ENCODE results near the gene KAZN. TPM values are rescaled to one million over a fixed set of nuclear protein-coding genes. Genes with fewer than 3 reads are reported as not detected.
A peak's percentile ranks its signal among the peaks of the same experiment; 100 is the strongest.

The KAZN gene
- total and polyA plus RNA-seq, 3 donors from 2014 or later, result 12.1 to 14.6 (median 13.8) TPM

DNA sequence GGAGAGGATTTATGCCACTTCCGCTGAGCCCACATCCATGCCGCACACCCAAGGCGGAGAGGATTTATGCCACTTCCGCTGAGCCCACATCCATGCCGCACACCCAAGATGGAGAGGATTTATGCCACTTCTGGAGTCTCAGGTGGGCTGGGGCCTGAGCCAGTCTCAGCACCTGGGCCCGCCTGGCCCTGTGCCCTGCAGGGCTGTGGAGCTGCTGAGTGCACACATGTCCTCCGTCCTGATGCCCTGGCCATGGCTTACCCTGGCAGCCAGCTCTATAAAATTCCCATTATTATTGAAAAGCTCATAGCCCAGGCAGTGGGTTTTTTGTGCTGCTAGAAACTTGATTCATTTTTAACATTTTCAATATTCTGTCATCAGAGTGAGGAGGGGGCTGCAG is 465.3 kb downstream of the KAZN start:
- Histone ChIP-seq H3K9me3 (no peaks in the 10 kb centered on the region), H3K4me3 (no peak overlapping the region), H3K27ac (no peak overlapping the region), H3K27me3 (no peaks in the 10 kb centered on the region), H3K4me1 (peaks cover 21% of the 10 kb centered on the region), H3K36me3 (ENCODE audit: low read depth, missing control alignments) (no peaks in the 10 kb centered on the region)
- WGBS, 2 donors, result 85 to 95% methylated on average over 7 of the region's 7 CpGs
- TF ChIP-seq, protein P1, sequence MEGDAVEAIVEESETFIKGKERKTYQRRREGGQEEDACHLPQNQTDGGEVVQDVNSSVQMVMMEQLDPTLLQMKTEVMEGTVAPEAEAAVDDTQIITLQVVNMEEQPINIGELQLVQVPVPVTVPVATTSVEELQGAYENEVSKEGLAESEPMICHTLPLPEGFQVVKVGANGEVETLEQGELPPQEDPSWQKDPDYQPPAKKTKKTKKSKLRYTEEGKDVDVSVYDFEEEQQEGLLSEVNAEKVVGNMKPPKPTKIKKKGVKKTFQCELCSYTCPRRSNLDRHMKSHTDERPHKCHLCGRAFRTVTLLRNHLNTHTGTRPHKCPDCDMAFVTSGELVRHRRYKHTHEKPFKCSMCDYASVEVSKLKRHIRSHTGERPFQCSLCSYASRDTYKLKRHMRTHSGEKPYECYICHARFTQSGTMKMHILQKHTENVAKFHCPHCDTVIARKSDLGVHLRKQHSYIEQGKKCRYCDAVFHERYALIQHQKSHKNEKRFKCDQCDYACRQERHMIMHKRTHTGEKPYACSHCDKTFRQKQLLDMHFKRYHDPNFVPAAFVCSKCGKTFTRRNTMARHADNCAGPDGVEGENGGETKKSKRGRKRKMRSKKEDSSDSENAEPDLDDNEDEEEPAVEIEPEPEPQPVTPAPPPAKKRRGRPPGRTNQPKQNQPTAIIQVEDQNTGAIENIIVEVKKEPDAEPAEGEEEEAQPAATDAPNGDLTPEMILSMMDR (IDR thresholded peaks at IDR 0.05), result no peak
- no peak for TF ChIP-seq POLR2A (IDR thresholded peaks at IDR 0.05)
- intact Hi-C loops (cut with DNase I; ENCODE audit: low total_unique reads), result no loop called here
- DNase-seq, result no peak

DNA sequence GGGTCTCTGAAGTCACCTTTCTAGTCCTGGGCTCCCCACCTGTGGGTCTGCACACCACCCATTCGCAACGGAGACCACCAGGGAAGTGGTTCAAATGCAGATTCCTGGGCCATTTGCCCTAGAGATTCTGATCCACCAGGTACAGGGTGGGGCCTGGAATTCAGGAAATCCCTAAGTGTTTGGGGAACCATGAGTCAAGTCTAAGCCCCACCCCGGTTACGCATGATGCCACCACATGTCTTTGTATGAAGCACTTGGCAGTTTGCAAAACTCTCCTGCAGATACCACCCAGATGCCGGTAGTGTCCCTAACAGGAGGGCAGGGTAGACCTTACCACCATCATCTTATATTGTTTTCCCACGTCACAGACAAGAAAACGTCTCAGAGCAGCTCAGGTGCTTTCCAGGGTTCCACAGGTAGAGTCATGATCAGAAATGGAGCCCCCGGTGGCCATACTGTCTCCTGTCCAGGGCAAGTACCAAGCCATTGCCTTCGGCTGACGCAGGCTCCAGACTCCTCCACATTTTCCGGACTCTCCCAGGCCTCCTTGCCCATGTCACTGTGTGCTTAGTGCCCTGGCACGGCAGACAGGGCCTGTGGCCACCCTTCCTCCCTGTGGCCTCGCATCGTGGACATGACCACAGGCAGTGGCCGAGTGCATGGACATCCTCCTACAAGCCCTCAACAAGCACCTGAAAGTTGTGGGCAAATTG is 465.9 kb downstream of the KAZN start:
- DNase-seq, result no peak
- TF ChIP-seq POLR2A (IDR thresholded peaks at IDR 0.05), result no peak
- TF ChIP-seq, protein P1 (IDR thresholded peaks at IDR 0.05), result no peak
- Histone ChIP-seq H3K4me3 (no peak overlapping the region), H3K9me3 (no peaks in the 10 kb centered on the region), H3K27ac (no peak overlapping the region), H3K27me3 (no peaks in the 10 kb centered on the region), H3K36me3 (ENCODE audit: low read depth, missing control alignments) (no peaks in the 10 kb centered on the region), H3K4me1 (peaks cover 22% of the 10 kb centered on the region)
- intact Hi-C loops (cut with DNase I; ENCODE audit: low total_unique reads), result no loop called here
- WGBS, 2 donors, result 88 to 96% methylated on average over 15 of the region's 15 CpGs

DNA sequence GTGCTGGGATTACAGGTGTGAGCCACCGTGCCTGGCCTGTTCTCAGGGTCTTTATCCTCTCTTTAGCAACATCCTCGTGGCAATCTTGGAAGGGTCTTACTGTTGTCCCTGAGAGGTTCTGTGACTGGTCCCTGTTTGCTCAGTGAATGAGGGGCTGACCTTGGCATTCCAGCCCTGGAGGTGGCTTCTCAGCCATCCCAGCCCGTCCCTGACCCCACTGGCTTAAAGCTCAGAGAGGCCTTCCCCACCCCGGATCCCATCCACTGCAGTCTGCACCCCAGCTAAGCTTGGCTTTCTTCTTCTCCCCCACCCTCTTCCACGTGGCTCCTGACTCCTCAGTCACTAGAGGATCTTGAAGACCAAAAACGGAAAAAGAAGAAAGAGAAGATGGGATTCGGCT is 466.8 kb downstream of the KAZN start:
- Histone ChIP-seq H3K36me3 (ENCODE audit: low read depth, missing control alignments) (no peaks in the 10 kb centered on the region), H3K4me1 (peaks cover 22% of the 10 kb centered on the region), H3K9me3 (no peaks in the 10 kb centered on the region), H3K4me3 (no peak overlapping the region), H3K27ac (peak overlapping the region in 1 of 2 donors; percentile 34), H3K27me3 (no peaks in the 10 kb centered on the region)
- TF ChIP-seq POLR2A (IDR thresholded peaks at IDR 0.05), result no peak
- TF ChIP-seq, protein P1 (IDR thresholded peaks at IDR 0.05), result no peak
- intact Hi-C loops (cut with DNase I; ENCODE audit: low total_unique reads), result no loop called here
- no peak for DNase-seq
- 74 to 88% methylated on average over 7 of the region's 7 CpGs for WGBS, 2 donors

DNA sequence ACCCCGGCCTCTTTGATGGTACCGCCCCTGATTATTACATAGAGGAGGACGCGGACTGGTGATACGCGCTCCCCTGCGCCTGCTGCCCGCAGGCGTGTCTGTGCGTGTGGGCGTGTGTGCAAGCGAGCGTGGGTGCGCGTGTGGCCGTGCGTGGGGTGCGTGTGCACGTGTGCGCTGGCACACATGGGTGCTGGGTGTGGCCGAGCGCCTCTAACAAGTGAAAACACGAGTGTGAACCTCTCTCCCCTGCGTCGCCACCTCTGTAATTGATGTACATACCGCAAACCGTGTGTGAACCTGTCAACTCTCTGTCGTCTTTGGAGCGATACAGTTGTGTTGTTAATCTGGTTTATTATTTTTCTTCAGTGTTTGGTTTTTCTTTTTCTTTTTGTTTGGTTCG is 467.3 kb downstream of the KAZN start:
- no peak overlapping the region for H3K4me3 ChIP-seq
- WGBS, 2 donors, result 90 to 94% methylated on average over 30 of the region's 30 CpGs
- H3K27me3 ChIP-seq, result no peaks in the 10 kb centered on the region
- H3K36me3 ChIP-seq (ENCODE audit: low read depth, missing control alignments), result no peaks in the 10 kb centered on the region
- intact Hi-C loops (cut with DNase I; ENCODE audit: low total_unique reads), result no loop called here
- TF ChIP-seq, protein P1 (IDR thresholded peaks at IDR 0.05), result no peak
- no peak for TF ChIP-seq POLR2A (IDR thresholded peaks at IDR 0.05)
- no peak for DNase-seq
- H3K4me1 ChIP-seq, result peaks cover 22% of the 10 kb centered on the region
- H3K27ac ChIP-seq, result peak overlapping the region; percentile 70 to 90
- no peaks in the 10 kb centered on the region for H3K9me3 ChIP-seq

DNA sequence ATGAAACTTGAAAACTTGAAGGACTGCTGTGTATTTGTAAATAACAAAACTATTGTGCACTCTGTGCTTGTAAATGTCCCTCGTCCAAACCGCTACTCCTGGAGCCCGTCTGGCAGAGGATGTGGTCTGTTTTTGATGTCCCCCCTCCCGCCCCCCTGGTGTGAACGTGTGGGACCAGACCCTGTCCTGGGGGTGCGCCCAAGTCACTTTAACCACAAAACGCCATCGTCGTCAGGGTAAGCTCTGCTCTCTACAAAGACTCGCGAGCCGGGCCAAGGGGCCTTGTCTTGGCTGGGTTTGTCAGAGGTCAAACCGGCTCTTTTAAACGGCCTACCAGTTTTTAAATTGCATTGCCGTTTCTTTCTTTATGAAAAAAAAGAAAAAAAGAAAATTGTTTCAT is 467.7 kb downstream of the KAZN start:
- H3K36me3 ChIP-seq (ENCODE audit: low read depth, missing control alignments), result no peaks in the 10 kb centered on the region
- no peaks in the 10 kb centered on the region for H3K27me3 ChIP-seq
- intact Hi-C loops (cut with DNase I; ENCODE audit: low total_unique reads), result no loop called here
- no peak overlapping the region for H3K4me3 ChIP-seq
- TF ChIP-seq, protein P1 (IDR thresholded peaks at IDR 0.05), result no peak
- no peak for TF ChIP-seq POLR2A (IDR thresholded peaks at IDR 0.05)
- 64 to 65% methylated on average over 15 of the region's 15 CpGs for WGBS, 2 donors
- H3K4me1 ChIP-seq, result peaks cover 22% of the 10 kb centered on the region
- peak; percentile 22 for DNase-seq
- no peaks in the 10 kb centered on the region for H3K9me3 ChIP-seq
- H3K27ac ChIP-seq, result peak overlapping the region; percentile 70 to 90

All from testis (tissue), 3 donors.